Hematopoietic multipotent progenitor cell treated with erythropoietin and hydrocortisone succinate and interleukin-3 and kit ligand, for 8 days (in vitro differentiated cells): ENCODE measurements around the gene BLACAT1.
"Not testable (repeated sequence)": the region's sequence is repeated elsewhere in the genome, so short reads cannot be mapped to it uniquely, and the experiment has no call there.

ENCODE experiments used
- DNase-seq: peaks from one replicate; pipeline ENCODE4 v3.0.0-alpha.2; 2015

Gene BLACAT1

DNA sequence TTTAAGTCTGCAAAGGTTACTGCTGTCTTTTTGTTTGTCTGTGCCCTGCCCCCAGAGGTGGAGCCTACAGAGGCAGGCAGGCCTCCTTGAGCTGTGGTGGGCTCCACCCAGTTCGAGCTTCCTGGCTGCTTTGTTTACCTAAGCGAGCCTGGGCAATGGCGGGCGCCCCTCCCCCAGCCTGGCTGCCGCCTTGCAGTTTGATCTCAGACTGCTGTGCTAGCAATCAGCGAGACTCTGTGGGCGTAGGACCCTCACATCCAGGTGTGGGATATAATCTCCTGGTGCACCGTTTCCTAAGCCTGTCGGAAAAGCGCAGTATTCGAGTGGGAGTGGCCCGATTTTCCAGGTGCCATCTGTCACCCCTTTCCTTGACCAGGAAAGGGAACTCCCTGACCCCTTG lies 49.6 kb downstream of the BLACAT1 start:
- not testable (repeated sequence) for DNase-seq
